PC-9 (cell line): ENCODE measurements around the gene RNF146. TPM values are rescaled to one million over a fixed set of nuclear protein-coding genes. Genes with fewer than 3 reads are reported as not detected.
"Not testable (repeated sequence)": the region's sequence is repeated elsewhere in the genome, so short reads cannot be mapped to it uniquely, and the experiment has no call there.

Source experiments
- BruUV-seq: library from RNA; stranded (reverse); fragments of 400-500 nt; replicated peaks from 2 replicates; lab custom pipeline; 2021; lab: Mats Ljungman, UMichigan
- CTCF ChIA-PET: fragments of 300-600 bp; sonication (Branson Sonifier 250); formaldehyde crosslinking; loops from one replicate; lab custom pipeline; 2022; ENCODE audit warnings: antibody characterized with exemption; lab: Charles Lee
- POLR2A ChIA-PET: fragments of 300-600 bp; sonication (Branson Sonifier 250); formaldehyde crosslinking; loops from one replicate; lab custom pipeline; 2022; ENCODE audit warnings: antibody characterized with exemption; ENCODE audit not compliant: unreplicated experiment; lab: Charles Lee
- DNase-seq, 2 experiments: peaks; one replicate each; pipeline versions ENCODE4 v3.0.0 to v3.0.0-alpha.2; 2015 to 2022; ENCODE audit warnings: mixed read lengths in 1 of 2
- H2AFZ ChIP-seq: fragments of 200-600 bp; sonication (generic); 2 replicates; pipeline ENCODE4 v1.8.1; 2017; ENCODE audit warnings: antibody characterized with exemption
- H3F3A ChIP-seq: fragments of 200-600 bp; sonication (generic); 2 replicates; pipeline ENCODE4 v1.8.1; 2017; ENCODE audit warnings: antibody characterized with exemption, mild to moderate bottlenecking, low read depth; ENCODE audit not compliant: insufficient read depth
- H3K27ac ChIP-seq: fragments of 200-600 bp; sonication (generic); 2 replicates; pipeline ENCODE4 v1.6.1; 2016; ENCODE audit warnings: mixed run types
- H3K27me3 ChIP-seq: fragments of 200-600 bp; sonication (generic); 2 replicates; pipeline ENCODE4 v1.6.1; 2016; ENCODE audit warnings: low read depth, mixed run types; ENCODE audit not compliant: insufficient read depth
- H3K36me3 ChIP-seq: fragments of 200-600 bp; sonication (generic); 2 replicates; pipeline ENCODE4 v1.6.1; 2016; ENCODE audit warnings: low read depth, mixed run types
- H3K4me1 ChIP-seq: fragments of 200-600 bp; sonication (generic); replicated peaks from 2 replicates; pipeline ENCODE4 v1.6.1; 2016; ENCODE audit warnings: mixed run types; ENCODE audit not compliant: insufficient read depth
- H3K4me2 ChIP-seq: fragments of 200-600 bp; sonication (generic); 2 replicates; pipeline ENCODE4 v1.6.1; 2017; ENCODE audit warnings: mixed run types
- H3K4me3 ChIP-seq: fragments of 200-600 bp; sonication (generic); 2 replicates; pipeline ENCODE4 v1.6.1; 2016; ENCODE audit warnings: mixed run types
- H3K79me2 ChIP-seq: fragments of 200-600 bp; sonication (generic); 2 replicates; pipeline ENCODE4 v1.6.1; 2017; ENCODE audit warnings: low read depth, mixed run types
- H3K9me2 ChIP-seq: fragments of 200-600 bp; sonication (generic); 2 replicates; pipeline ENCODE4 v1.8.1; 2017; ENCODE audit warnings: mild to moderate bottlenecking; ENCODE audit not compliant: insufficient read depth
- H3K9me3 ChIP-seq: fragments of 200-600 bp; sonication (generic); 2 replicates; pipeline ENCODE4 v1.8.1; 2016; ENCODE audit warnings: low read depth; ENCODE audit not compliant: insufficient read depth
- H4K20me1 ChIP-seq: fragments of 200-600 bp; sonication (generic); 2 replicates; pipeline ENCODE4 v1.8.1; 2017; ENCODE audit not compliant: insufficient read depth
- EZH2 ChIP-seq: fragments of 200-600 bp; sonication (generic); IDR thresholded peaks from 2 replicates; pipeline ENCODE4 v1.8.0; 2017; ENCODE audit warnings: antibody characterized with exemption, low read depth
- intact Hi-C: fragments of 100-400 bp; cut with micrococcal nuclease; formaldehyde crosslinking; loops from one replicate; pipeline ENCODE4 v1.10.0; 2022; ENCODE audit not compliant: unreplicated experiment
- total RNA-seq: library from RNA; stranded (reverse); gene quantifications from 2 replicates; pipeline ENCODE4 v1.2.3, GENCODE V29; 2021
- TF ChIP-seq, protein P1 (sequence below): fragments of 200-600 bp; sonication (generic); conservative IDR thresholded peaks from 2 replicates; pipeline ENCODE4 v1.6.1; 2017; ENCODE audit warnings: mixed run types, antibody characterized with exemption, mild to moderate bottlenecking, moderate library complexity

Gene RNF146
- total RNA-seq, 1 experiment from 2014 or later: 28.6 TPM

- H3K4me2 ChIP-seq: no peak overlapping the region
- CTCF ChIA-PET: no interaction called here
- H4K20me1 ChIP-seq: no peaks in the 10 kb centered on the region
- H3K27ac ChIP-seq: no peak overlapping the region
- H3K27me3 ChIP-seq: no peaks in the 10 kb centered on the region
- peaks cover 4% of the 10 kb centered on the region; the same call in 1 of the 2 replicates for H3K9me3 ChIP-seq
- DNase-seq: no peak
- intact Hi-C loops: no loop called here
- BruUV-seq: no TSS peak
- H3F3A ChIP-seq: no peaks in the 10 kb centered on the region
- H3K4me3 ChIP-seq: no peak overlapping the region
- TF ChIP-seq, protein P1, sequence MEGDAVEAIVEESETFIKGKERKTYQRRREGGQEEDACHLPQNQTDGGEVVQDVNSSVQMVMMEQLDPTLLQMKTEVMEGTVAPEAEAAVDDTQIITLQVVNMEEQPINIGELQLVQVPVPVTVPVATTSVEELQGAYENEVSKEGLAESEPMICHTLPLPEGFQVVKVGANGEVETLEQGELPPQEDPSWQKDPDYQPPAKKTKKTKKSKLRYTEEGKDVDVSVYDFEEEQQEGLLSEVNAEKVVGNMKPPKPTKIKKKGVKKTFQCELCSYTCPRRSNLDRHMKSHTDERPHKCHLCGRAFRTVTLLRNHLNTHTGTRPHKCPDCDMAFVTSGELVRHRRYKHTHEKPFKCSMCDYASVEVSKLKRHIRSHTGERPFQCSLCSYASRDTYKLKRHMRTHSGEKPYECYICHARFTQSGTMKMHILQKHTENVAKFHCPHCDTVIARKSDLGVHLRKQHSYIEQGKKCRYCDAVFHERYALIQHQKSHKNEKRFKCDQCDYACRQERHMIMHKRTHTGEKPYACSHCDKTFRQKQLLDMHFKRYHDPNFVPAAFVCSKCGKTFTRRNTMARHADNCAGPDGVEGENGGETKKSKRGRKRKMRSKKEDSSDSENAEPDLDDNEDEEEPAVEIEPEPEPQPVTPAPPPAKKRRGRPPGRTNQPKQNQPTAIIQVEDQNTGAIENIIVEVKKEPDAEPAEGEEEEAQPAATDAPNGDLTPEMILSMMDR: no peak
- TF ChIP-seq EZH2: no peak
- no peaks in the 10 kb centered on the region for H3K9me2 ChIP-seq
- POLR2A ChIA-PET: no interaction called here
- H2AFZ ChIP-seq: no peak overlapping the region; the same call in 1 of the 2 replicates
- no peaks in the 10 kb centered on the region for H3K79me2 ChIP-seq
- H3K4me1 ChIP-seq: no peaks in the 10 kb centered on the region
- H3K36me3 ChIP-seq: no peaks in the 10 kb centered on the region
These were observed 44.2 kb upstream of the RNF146 start for GRCh38 chr6:127222418-127222817.

- no TSS peak for BruUV-seq
- no peaks in the 10 kb centered on the region for H3K4me1 ChIP-seq
- no peak overlapping the region for H3K4me3 ChIP-seq
- H3K9me3 ChIP-seq: no peaks in the 10 kb centered on the region
- ChIA-PET CTCF (no interaction called here), POLR2A (no interaction called here)
- H3K79me2 ChIP-seq: no peaks in the 10 kb centered on the region
- DNase-seq: no peak
- no peak overlapping the region for H3K27ac ChIP-seq
- H3K36me3 ChIP-seq: no peaks in the 10 kb centered on the region
- intact Hi-C loops: no loop called here
- no peak for TF ChIP-seq EZH2
- TF ChIP-seq, protein P1: no peak
- no peaks in the 10 kb centered on the region for H3F3A ChIP-seq
- H3K9me2 ChIP-seq: no peaks in the 10 kb centered on the region
- H4K20me1 ChIP-seq: no peaks in the 10 kb centered on the region
- peaks cover 2% of the 10 kb centered on the region; the same call in 1 of the 2 replicates for H3K27me3 ChIP-seq
- H2AFZ ChIP-seq: no peak overlapping the region
- no peak overlapping the region for H3K4me2 ChIP-seq
These were observed 41.2 kb upstream of the RNF146 start for GRCh38 chr6:127225497-127225896.

DNA sequence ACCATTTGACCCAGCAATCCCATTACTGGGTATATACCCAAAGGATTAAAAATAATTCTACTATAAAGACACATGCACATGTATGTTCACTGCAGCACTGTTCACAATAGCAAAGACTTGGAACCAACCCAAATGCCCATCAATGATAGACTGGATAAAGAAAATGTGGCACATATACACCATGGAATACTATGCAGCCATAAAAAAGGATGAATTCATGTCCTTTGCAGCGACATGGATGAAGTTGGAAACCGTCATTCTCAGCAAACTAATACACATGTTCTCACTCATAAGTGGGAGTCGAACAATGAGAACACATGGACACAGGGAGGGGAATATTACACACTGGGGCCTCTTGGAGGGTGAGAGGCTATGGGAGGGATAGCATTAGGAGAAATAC is 32.8 kb upstream of the RNF146 start:
- BruUV-seq, CTCF ChIA-PET, H3K4me3 ChIP-seq, DNase-seq, H3K9me3 ChIP-seq, H2AFZ ChIP-seq, H3K4me1 ChIP-seq, H3F3A ChIP-seq, H3K36me3 ChIP-seq, H3K9me2 ChIP-seq, H3K27ac ChIP-seq, H3K79me2 ChIP-seq, intact Hi-C loops, H3K4me2 ChIP-seq, H3K27me3 ChIP-seq, H4K20me1 ChIP-seq, POLR2A ChIA-PET: not testable (repeated sequence)

DNA sequence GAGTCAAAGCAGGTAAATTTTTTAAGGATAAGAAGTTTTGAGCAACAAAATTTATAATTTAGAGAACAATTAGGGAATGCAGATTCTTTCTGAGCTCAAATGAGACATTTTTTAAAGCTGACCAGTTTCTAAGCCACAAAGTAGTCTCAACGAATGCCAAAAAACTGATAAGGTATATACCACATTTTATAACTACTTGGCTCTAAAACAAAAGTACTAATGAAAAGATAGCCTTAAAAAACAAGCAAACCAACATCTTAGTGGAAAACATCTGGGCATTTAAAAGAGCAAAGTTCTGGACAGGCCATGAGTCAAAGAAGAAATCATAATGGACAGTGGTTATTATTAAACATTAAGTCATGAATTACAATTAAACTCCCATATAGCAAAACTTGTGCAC is 23.2 kb upstream of the RNF146 start:
- no peak overlapping the region for H3K27ac ChIP-seq
- H3K4me2 ChIP-seq: no peak overlapping the region
- no peaks in the 10 kb centered on the region for H3K36me3 ChIP-seq
- peak overlapping the region; percentile 42; the same call in 1 of the 2 replicates for H2AFZ ChIP-seq
- H3K27me3 ChIP-seq: no peaks in the 10 kb centered on the region
- intact Hi-C loops: no loop called here
- CTCF ChIA-PET: no interaction called here
- POLR2A ChIA-PET: no interaction called here
- no peak for TF ChIP-seq EZH2
- TF ChIP-seq, protein P1: no peak
- no peaks in the 10 kb centered on the region for H4K20me1 ChIP-seq
- no peaks in the 10 kb centered on the region; the same call in 1 of the 2 replicates for H3K9me2 ChIP-seq
- BruUV-seq: no TSS peak
- no peaks in the 10 kb centered on the region for H3K4me1 ChIP-seq
- no peak for DNase-seq
- H3K9me3 ChIP-seq: no peaks in the 10 kb centered on the region
- H3F3A ChIP-seq: no peaks in the 10 kb centered on the region
- no peak overlapping the region for H3K4me3 ChIP-seq
- no peaks in the 10 kb centered on the region for H3K79me2 ChIP-seq
